ENCODE results near the gene ZC3HAV1L. TPM values are rescaled to one million over a fixed set of nuclear protein-coding genes. Genes with fewer than 3 reads are reported as not detected.

ZC3HAV1L gene
- total RNA-seq, 1 donor from 2014 or later, result 12.3 TPM

DNA sequence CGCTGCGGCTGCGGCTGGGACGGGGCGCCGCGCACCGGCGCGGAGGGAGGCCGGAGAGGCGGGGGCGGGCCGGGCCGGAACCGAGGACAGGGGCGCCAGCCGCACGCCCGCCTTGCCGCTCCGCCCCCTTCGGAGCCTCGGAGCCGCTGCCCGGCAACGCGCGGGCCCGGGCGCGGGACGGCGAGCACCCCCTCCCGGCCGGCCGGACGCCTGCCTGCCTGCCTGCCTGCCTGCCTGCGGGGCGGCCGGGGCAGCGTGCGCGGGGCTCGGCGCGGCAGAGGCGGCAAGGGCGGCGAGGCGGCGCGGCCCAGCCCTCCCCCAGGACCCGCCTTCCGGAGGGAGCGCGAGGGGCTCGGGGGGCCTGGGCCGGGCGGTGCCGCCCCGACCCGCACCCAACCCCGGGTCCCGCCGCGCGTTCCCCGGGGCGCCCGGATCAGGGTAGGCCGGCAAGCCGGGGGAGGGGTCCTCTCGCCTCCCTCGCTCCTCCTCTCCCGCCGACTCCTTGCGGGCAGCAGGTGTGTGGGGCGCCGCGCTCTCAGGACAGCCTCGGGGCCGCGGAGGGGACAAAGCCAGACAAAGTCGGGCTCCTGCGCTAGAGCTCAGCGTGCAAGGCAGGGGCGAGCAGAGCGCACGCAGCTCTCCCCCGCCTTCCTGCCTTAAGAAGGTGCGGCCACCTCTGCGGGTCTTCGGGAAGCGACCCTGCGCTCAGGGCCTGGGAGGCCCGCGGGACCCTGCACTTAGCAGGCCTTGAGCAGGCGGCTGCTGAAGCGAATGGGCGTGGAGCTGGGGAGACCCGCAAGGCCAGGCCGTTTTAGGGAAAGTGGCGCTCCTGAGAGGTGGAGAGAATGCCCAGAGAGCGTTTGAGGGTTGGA is 54.3 kb downstream of the ZC3HAV1L start, which contains the start of gene KIAA1549:
KIAA1549 (minus strand) TSS at position 58 of the 872 bp plus-strand sequence. CDS start 120 bp downstream, outside the sequence.
- Histone ChIP-seq H4K20me1 (ENCODE audit: insufficient read depth, low read length) (peaks cover 23% of the 10 kb centered on the region), H3K79me2 (ENCODE audit: insufficient read depth, low read length) (peaks cover 32% of the 10 kb centered on the region), H3K36me3 (ENCODE audit: insufficient read depth, low read length) (no peaks in the 10 kb centered on the region), H3K27me3 (ENCODE audit: insufficient read depth, low read length) (no peaks in the 10 kb centered on the region), H2AFZ (ENCODE audit: low read depth, low read length) (peak within 1 kb of the TSS; percentile 94), H3K9ac (ENCODE audit: low read length) (peak within 1 kb of the TSS; percentile 86), H3K4me1 (ENCODE audit: insufficient read depth, low read length) (peaks cover 9% of the 10 kb centered on the region), H3K27ac (ENCODE audit: low read depth, low read length) (peak within 1 kb of the TSS; percentile 26), H3K4me2 (ENCODE audit: low read length) (peak within 1 kb of the TSS; percentile 95), H3K4me3 (ENCODE audit: insufficient read depth, low read depth, low read length) (peak within 1 kb of the TSS; percentile 83), H3K9me3 (ENCODE audit: insufficient read depth, low read depth, low read length) (no peaks in the 10 kb centered on the region)
- DNase-seq (ENCODE audit: low read depth) (peak; percentile 39), FAIRE-seq (no peak)
- H3K27me3 Mint-ChIP-seq (ENCODE audit: low read depth, unreplicated experiment), result peaks cover 6% of the 10 kb centered on the region
- H3K9me3 Mint-ChIP-seq (ENCODE audit: unreplicated experiment), result no peaks in the 10 kb centered on the region
- TF ChIP-seq, protein P1, sequence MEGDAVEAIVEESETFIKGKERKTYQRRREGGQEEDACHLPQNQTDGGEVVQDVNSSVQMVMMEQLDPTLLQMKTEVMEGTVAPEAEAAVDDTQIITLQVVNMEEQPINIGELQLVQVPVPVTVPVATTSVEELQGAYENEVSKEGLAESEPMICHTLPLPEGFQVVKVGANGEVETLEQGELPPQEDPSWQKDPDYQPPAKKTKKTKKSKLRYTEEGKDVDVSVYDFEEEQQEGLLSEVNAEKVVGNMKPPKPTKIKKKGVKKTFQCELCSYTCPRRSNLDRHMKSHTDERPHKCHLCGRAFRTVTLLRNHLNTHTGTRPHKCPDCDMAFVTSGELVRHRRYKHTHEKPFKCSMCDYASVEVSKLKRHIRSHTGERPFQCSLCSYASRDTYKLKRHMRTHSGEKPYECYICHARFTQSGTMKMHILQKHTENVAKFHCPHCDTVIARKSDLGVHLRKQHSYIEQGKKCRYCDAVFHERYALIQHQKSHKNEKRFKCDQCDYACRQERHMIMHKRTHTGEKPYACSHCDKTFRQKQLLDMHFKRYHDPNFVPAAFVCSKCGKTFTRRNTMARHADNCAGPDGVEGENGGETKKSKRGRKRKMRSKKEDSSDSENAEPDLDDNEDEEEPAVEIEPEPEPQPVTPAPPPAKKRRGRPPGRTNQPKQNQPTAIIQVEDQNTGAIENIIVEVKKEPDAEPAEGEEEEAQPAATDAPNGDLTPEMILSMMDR (IDR thresholded peaks at IDR 0.05; ENCODE audit: insufficient read depth, low read depth, low read length), result no peak
- no peak for TF ChIP-seq EZH2 (IDR thresholded peaks at IDR 0.05; ENCODE audit: insufficient read depth, low read length)
- H3K4me1 Mint-ChIP-seq (ENCODE audit: low read depth, unreplicated experiment), result peaks cover 25% of the 10 kb centered on the region
- H3K36me3 Mint-ChIP-seq (ENCODE audit: low read depth, unreplicated experiment), result peaks cover 3% of the 10 kb centered on the region
- peak within 1 kb of the TSS; percentile 89 for H3K27ac Mint-ChIP-seq (ENCODE audit: unreplicated experiment)
- peak within 1 kb of the TSS; percentile 96 for H3K4me3 Mint-ChIP-seq (ENCODE audit: unreplicated experiment)

DNA sequence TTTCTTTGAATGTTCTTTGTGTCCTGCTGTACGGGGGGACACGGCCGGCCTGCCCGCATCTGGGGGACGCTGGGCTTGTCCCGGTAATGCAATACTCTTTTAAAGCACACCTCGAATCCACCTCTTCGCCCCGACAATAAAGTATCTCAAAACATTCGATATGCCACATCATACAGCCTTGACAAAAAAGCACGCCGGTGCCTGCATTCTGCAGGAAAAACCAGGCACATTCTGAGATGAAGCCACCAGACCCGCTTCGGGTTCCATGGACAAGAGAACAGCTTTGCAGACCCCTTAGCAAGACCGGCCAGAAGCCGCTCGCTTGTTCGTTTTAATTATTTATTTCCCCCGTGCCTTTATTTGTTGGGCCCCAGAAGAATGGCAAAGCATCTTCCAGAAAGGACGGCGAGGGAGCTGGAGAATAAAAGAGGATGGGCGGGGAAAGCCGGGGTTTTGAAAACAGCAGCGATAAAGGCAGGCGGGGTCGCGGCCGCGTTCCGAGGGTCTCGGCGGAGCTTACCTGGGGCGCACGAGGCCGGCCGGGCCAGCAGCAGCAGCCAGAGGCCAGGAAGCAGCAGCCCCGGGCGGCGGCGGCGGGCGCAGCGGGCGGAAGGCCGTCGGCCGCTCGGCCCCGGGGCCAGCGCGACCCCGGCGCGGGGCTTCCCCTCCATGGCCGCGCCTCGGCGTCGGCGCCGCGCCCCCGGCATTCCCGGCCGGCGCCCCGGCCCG is 55.1 kb downstream of the ZC3HAV1L start:
- H3K27ac ChIP-seq (ENCODE audit: low read depth, low read length), result peak overlapping the region; percentile 26
- peak overlapping the region; percentile 92 for H3K4me2 ChIP-seq (ENCODE audit: low read length)
- peaks cover 3% of the 10 kb centered on the region for H3K36me3 Mint-ChIP-seq (ENCODE audit: low read depth, unreplicated experiment)
- H3K79me2 ChIP-seq (ENCODE audit: insufficient read depth, low read length), result peaks cover 35% of the 10 kb centered on the region
- H3K27ac Mint-ChIP-seq (ENCODE audit: unreplicated experiment), result peak overlapping the region; percentile 89
- no peaks in the 10 kb centered on the region for H3K9me3 ChIP-seq (ENCODE audit: insufficient read depth, low read depth, low read length)
- peaks cover 25% of the 10 kb centered on the region for H4K20me1 ChIP-seq (ENCODE audit: insufficient read depth, low read length)
- peak overlapping the region; percentile 83 for H3K4me3 ChIP-seq (ENCODE audit: insufficient read depth, low read depth, low read length)
- peak overlapping the region; percentile 96 for H3K4me3 Mint-ChIP-seq (ENCODE audit: unreplicated experiment)
- peak overlapping the region; percentile 58 for H2AFZ ChIP-seq (ENCODE audit: low read depth, low read length)
- DNase-seq (ENCODE audit: low read depth), result no peak
- no peaks in the 10 kb centered on the region for H3K36me3 ChIP-seq (ENCODE audit: insufficient read depth, low read length)
- TF ChIP-seq, protein P1 (IDR thresholded peaks at IDR 0.05; ENCODE audit: insufficient read depth, low read depth, low read length), result no peak
- no peak for TF ChIP-seq EZH2 (IDR thresholded peaks at IDR 0.05; ENCODE audit: insufficient read depth, low read length)
- no peaks in the 10 kb centered on the region for H3K9me3 Mint-ChIP-seq (ENCODE audit: unreplicated experiment)
- peaks cover 9% of the 10 kb centered on the region for H3K4me1 ChIP-seq (ENCODE audit: insufficient read depth, low read length)
- peak overlapping the region; percentile 86 for H3K9ac ChIP-seq (ENCODE audit: low read length)
- no peak for FAIRE-seq
- peaks cover 6% of the 10 kb centered on the region for H3K27me3 Mint-ChIP-seq (ENCODE audit: low read depth, unreplicated experiment)
- peaks cover 19% of the 10 kb centered on the region for H3K4me1 Mint-ChIP-seq (ENCODE audit: low read depth, unreplicated experiment)
- H3K27me3 ChIP-seq (ENCODE audit: insufficient read depth, low read length), result no peaks in the 10 kb centered on the region
